Stimulated activated CD4-positive, alpha-beta T cell treated with anti-CD3 and anti-CD28 coated beads, Interleukin-12 subunit alpha, Interleukin-12 subunit beta, amount 100 ng/mL, for 48 hours (primary cell): ENCODE measurements around the gene LCN15.

Source experiments
- DNase-seq, 3 donors: peaks; one replicate each; pipeline ENCODE4 v3.0.0-alpha.2; 2020; ENCODE audit warnings: low read depth in 2 of 3, low spot score in 1 of 3

The LCN15 gene

DNA sequence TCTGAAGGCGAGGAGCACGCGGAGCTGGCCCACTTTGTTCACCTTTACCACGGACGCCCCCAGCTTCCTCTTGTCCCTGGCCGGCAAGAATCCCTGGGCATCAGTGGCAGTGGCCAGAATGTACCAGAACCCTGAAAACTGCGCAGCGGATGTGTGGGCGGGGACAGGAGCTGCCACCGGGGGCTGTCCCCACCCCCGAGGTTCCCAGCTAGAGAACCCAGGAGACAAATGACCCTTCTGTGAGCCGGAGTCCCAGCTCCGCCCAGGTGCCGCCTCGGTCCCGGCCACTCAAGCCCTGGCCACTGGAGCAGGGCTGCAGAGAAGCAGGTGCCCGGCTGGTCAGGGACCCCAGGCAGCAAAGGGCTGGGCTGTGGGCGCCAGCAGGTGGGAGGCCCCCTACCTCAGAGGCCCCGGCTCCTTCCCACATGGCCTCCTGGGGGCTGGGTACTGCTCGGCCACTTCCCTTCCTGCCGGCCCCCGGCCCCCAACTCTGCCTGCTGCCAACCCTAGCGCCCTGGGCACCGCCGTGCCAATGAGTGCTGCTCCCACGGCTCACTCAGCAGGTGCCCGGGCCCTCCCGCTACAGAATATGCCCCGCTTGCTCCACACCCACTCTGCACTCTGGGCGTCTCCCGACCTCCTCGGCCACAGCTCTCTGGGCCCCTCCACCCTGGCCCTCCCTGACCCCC is 22.3 kb downstream of the LCN15 start:
- DNase-seq: no peak

DNA sequence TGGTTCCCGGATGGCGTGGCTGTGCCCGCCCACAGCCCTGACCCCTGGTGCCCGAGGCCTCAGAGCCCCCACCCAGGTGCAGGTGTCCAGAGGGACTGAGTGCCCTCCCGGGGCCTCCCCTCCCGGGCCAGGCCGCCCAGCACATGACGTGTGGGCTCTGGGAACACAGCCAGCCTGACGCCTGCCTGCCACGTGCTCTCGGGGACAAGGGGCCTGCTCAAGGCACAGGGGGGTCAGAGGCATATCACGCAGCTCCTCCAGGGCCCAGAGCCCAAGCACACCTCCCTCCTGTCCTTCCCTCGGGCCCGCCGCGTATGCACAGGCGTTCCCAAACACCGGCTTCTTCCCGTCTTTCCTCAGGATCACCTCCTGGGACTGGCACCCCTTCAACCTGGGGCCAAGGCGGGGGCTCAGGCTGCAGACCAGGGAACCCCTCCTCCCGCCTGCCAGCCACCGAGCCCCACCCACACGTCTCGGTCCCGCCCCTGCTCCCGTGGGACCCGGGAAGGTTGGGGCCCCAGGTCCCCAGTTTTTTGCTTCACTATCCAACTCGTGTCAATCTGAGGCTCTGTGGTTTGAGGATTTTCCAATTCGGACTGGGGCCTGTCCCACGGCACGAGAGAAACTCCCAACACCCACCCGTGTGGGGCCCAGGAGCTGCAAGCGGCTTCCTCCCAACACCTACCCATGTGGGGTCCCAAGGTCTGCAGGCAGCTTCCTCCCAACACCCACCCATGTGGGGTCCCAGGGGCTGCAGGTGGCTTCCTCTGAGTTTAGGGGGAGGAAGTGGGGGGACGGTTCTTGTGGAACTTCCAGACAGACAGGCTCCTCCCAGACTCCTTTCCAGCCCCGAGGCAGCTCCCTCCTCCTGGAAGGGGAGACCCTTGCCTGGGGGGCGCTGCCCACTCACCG is 23.1 kb downstream of the LCN15 start:
- no peak for DNase-seq

DNA sequence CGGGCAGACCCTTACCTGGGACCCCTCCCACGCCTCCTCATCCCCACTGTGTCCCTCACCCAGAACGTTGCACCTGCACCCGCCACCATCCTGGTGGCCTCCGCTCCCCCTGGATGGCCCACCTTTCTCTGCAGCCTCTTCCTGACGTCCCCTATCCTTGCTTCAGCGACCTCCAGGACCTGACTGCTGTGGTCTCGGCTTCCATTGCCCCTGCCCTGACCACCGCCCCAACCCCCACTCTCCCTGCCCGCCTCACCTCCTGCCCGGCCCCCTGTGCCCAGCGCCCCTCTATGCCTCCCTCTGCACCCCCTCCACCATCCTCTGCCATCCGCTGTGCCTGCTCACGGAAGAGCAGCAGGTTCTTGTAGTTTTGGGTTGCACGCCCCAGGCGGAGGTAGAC is 23.8 kb downstream of the LCN15 start:
- DNase-seq: no peak

DNA sequence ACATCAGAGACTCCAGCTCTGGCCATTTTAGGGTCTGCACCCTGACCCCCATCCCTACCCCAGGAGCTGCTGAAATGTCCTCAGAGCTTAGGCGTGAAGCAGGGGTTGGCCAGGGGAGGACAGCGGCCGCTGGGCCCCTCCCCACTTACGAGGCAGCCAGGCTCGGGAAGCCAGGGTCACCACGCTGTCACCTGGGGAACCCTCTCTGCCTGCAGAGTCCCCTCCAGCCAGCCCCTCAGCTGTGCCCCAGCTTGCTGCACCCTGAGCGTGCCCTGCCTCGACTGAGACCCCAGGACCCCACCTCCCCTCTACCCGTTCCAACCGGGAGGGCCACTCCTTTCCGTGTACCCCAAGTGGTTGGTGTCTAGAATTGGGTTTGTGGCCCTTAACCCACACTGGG is 24.2 kb downstream of the LCN15 start:
- no peak for DNase-seq

DNA sequence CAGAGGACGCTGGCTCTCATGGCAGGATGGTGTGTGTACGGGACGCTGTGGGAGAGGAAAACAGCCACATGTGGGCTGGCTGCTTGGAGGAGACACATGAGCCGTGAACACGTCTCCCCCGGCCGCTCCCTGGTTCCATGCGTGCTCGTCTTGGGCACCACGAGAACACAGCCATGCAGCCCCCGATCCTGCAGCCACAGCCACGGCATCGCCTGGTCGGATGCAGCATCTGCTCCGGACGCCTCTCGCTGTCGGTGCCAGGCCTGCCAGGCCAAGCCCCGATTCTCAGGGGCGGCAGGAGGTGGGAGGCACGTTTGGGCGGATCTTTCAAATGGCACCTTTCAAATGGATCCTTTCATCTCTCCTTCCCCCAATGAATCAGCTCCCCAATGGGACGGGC is 24.8 kb downstream of the LCN15 start:
- no peak for DNase-seq

DNA sequence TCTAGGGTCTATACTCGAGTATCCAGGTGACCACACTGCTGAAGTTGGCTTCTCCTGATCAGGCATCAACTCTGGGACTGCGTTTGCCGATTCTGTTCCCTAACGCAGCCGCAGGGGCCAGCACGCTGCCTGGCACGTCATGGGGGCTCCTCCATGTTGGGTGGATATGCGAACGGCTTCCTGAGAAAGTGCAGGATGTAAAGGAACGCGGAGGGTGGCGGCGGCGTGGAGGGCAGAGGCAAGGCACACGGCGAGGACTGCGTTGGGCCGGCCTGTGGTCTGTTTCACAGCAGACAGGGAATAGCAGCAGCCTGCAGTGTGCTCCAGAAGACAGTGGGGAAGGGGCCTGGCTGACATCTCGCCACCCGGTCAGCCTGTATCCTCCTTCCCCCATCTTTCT is 25.4 kb downstream of the LCN15 start:
- no peak for DNase-seq

DNA sequence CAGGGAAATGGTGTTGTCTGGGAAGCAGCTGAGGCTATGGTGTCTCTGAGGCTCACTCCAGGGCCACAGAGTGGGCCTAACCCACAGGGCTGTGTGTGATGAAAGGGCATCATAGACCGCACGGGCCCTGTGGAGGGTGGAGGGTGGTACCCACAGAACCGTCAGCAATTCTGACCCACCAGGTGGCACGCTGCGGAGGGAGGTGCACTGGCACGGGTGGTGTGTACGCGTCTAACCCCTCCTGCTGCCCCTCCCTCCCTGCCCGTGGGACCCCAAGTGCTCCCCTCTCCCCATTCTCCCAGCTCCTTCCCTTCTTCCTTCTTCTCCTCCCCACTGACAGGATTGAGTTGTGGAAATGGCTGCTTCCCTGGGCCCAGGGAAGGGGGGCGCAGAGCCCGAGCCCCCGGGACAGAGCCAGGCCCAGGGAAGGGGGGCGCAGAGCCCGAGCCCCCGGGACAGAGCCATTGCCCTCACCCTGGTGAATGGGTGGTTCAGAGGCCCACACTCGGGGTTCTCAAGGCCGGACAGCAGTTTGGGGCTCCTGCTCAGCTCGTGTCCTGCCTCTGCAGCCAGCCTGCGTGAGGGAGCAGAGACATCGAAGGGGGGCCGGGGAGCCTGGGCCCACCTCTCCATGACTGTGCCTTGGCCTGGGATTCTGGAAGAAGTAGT is 28.4 kb downstream of the LCN15 start:
- DNase-seq: no peak

DNA sequence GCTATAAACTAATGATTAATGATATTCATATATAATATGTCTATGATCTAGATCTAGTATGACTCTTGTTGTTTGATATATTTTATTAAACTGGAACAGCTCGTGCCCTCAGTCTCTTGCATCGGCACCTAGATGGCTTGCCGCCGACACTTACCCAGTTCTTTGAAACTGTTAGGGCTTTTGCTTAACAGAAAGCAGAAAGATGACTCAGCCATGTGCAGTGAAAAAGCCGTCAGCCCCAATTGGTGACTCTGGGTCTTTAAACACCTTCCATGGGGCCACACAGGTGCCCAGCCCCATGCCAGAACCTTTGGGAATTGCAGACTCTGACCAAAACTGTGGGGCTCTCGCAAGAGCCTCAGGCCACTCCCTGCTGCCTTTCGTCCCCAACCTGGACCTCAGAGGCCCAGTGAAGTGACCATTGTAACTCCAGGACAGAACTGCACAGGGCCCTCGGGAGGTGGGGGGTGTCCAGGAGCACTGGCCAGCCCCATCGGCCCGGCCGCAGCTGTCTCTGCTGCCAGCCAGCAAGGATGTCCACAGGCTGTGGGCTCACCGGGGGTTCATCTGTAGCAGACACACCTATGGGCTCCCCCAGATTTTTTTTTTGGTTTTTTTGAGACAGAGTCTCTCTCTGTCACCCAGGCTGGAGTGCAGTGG is 29.4 kb downstream of the LCN15 start:
- DNase-seq: peak in 1 of 3 donors; percentile 32

DNA sequence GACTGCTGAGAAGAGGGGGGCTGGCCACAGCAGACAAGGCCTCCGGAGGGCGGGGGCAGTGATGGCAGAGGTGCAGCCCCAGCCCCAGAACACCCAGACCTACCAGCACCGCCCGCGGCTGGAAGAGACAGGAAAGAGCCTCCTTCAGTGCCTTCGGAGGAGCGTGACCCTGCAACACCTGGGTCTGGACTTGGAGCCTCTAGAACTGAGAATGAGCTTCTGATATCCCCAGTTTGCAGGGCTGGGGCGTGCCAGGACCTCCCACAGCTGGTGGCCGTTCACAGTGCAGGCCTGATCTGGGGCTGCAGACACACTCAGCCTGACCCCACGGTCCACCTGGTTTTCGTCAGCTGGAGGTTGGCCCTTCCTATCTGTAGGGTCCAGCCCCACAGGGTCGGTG is 30.7 kb downstream of the LCN15 start:
- DNase-seq: no peak

DNA sequence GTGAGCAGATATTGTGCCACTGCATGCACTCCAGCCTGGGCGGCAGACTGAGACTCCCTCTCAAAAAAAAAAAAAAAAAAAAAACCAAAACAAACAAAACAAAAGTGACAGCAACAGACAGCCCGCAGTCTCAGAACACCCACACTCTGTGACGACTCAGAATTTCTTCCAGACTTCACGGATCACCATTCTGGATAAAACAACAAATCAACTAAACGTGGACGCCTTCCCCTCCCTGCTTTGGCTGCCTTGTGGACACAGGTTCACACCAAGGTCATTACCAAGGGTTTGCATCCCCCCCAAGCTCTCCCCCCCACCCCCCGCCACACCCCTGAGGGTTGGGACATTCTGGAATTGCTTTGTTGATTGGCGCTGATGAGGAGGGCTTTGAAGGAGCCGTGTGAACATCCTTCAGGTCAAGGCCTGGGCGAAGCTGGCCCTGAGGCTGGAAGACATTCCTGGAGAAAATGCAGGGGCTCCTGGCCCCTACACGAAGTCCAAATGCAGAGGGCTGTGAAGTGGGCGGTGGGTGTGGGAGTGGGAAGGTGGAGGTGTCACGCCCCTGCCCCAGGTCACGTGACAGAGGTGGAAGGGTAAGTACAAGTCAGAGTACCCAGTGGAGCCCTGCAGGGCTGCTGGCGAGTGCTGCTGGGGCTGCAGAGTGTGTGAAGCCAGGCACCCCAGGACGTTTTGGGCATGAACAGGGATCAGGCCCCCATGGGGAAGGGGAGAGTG is 31.7 kb downstream of the LCN15 start:
- DNase-seq: no peak

DNA sequence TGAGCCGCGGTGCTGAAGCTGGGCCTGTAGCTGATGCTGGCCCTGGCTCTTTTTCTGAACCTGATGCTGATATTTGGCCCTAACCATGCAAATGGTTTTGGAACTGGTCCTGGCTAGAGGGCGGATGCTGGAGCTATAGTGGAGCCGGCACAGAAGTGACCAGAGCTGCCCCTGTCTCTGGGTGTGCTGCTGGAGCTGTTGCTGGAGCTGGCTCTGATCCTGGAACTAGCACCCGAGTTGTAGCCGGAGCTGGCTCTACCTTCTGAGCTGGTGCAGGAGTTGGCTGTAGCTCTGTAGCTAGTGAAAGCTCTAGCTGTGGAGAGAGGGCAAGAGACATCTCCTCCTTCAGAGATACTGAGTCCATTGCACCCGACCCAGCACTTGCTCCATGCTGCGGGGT is 34.4 kb downstream of the LCN15 start:
- DNase-seq: no peak

DNA sequence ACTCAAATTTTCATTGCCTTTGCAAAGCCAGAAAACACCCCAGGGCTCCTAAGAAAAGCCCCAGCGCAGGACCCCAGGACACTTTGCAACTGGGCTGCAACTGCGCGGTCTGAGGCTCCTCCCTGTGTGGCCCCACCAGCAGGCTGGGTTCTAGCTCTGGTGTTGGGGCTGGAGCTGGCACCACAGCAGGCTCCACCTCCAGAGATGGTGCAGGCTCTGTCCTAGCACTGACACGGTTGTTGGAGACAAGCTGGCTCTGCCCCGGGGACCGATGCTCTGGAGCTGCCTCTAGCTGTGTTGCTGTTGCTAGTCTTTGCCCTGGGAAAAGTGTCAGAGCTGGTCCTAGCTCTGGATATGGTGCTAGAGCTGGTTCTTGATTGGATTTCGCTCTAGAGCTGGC is 35.2 kb downstream of the LCN15 start:
- no peak for DNase-seq

DNA sequence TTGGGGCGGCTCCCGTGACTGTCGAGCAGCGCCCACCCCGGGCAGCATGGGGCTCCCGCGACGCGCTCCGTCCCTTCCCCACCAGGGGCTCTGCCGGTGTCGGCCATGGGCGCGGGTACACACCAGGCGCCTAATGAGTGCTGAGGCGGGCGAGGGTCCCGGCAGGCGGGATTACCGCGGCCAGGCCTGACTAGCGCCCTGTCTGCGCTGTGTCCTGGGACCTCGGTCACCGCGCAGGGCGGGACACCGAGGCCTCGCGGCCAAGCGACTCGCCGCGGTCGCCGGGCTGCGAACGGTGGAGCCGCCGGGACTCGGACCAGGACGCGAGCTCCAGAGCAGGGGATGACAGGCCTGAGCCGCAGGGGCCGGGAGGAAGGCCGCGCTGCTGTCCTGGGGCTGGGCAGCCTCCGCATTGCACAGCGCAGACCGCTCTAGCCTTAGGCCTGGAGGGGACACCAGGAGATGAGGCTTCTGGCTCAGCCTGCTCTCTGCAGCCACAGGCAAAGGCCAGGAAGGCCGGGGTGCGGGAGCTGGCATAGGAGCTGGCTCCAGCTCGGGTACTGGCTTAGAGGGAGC is 35.7 kb downstream of the LCN15 start:
- DNase-seq: no peak

DNA sequence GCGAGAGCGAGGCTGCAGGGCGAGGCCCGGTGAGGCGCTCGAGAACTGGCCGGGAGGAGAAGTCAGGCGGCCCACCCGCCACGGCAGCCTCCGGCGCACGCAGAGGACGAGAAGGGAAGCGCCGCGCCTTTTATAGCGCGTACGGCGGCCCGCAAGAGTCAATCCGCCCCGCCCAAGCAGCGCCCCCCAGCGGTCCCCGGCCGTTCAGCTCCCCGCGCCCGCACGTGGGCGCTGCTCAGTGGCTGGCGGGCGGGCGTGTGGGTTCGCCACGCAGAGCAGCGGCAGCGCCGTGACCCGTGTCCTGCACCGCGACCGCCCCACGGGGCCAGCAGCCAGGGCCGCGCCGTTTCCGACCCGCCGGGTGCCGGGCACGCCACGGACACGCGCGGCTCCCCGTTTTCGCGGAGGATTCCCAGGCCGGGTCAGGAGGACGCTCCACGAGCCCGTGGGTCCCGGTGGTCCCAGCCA is 36.2 kb downstream of the LCN15 start:
- peak; percentile 85 to 93 (median 88) for DNase-seq

DNA sequence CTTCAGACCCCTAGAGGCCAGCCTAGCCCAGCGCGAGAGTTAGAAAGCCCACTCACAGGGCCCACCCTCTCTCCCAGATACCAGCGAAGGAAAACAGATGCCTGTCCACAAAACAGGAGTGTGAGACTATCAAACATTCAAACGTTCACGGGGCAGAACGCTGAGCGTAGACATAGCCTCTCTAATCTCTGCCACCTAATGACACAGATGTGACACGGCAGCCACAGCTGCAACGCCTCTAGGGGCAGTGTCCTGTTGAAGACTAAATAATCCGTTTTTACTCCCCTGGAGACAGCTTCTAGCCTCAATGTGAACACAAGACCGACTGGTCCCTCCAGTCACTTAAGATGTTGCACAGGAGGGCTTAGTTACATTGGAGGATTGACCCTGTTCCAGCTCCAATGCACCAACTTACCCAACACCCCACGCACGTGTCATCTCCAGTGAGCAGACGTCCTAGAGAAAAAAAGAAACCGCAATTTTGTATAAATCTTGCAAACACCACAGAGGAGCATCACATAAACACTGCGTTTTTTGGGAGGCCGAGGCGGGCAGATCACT is 37.6 kb downstream of the LCN15 start:
- peak in 1 of 3 donors; percentile 34 for DNase-seq

DNA sequence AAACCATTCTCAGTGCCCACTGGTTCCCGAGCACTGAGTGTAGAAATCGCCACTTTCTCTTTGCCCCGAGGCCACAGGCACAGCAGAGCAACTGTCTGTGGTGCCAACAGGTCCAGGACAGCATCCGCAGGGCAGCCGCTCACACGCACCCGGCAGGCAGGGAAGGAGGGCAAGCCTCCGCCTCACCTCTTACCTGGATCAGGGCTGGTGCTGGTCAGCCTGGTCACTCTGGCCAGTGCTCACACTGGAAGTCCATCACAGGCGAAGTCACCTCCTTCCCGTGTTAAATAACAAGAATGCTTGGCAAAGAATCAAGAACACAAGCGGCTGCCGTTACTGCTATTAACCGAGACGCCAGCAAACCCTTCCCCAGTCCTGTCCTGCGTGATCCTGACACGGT is 38.2 kb downstream of the LCN15 start:
- DNase-seq: no peak

DNA sequence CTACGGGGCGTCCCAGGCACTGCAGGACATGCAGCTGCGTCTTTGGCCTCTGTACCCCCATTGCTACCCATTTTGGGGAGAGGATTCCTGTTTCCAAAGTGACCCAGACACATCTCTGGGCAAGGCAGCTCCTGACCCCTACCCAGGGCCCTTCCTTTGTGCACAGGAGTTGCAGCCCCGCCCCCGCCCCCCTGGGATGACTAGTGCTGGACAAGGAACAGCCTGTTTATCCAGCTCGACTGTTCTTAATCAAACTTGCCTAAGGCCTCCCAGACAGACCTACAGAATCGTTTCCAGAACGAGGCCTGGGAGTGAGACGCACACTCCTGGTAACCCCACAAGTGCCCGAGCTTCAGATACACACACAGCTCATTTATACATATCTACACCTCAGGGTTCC is 38.7 kb downstream of the LCN15 start:
- no peak for DNase-seq

DNA sequence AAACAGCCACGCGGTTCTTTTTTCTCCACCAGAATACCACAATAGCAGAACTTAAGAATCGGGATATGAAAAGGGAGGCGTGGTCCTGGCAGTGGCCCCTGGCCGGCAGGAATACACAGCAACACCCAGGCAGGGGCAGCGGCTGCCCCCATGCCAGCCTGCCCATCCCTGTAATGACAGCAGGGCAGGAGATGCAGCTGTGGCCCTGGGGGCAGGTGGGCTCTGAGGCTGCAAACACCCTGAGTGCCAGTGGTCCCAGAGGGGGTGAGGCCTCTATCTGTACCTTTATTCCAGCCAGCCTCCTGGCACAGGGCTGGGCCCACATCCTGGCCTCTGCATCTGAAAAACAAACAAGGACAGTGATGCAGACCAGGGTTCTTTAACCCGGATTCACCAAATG is 39.5 kb downstream of the LCN15 start:
- DNase-seq: no peak

DNA sequence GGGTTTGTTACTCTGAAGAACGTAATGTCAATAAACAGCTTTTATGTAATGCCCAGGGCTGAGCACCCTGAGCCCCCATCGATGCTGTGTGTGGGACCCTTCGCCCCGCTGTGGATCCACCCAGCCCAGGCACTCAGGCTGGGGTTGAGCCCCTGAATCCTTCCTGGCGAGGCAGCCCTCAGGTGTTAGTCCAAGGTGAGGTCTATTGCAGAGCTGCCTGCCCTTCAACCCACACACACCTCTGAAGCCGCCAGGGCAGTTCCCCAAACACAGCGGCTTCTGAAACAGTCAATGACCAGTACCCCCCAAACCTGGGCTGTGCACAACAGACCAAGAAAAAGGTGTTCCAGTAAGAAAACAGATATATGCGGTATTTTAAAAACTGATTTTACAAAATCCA is 40.3 kb downstream of the LCN15 start:
- no peak for DNase-seq

DNA sequence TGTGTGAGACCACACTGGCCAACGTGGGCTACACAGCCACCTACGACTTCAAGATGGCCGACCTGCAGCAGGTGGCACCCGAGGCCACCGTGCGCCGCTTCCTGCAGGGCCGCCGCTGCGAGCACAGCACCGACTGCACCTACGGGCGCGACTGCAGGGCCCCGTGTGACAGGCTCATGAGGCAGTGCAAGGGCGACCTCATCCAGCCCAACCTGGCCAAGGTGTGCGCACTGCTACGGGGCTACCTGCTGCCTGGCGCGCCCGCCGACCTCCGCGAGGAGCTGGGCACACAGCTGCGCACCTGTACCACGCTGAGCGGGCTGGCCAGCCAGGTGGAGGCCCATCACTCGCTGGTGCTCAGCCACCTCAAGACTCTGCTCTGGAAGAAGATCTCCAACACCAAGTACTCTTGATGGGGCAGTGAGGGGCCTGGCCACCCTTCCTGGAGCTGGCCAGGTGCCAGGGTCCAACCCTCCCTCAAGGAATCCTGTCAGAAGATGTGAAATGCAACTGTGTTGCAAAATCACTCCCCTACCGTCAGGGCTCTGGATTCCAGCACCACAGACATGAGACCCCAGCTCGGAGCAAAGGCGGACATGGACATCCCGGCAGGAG is 40.8 kb downstream of the LCN15 start:
- DNase-seq: no peak
